ENCODE results near the gene FFAR1.

GRCh38 chr19:35309481-35310279, 38.0 kb upstream of the FFAR1 start:
- TF ChIP-seq CTCF (conservative IDR thresholded peaks at IDR 0.05 in 1 of 2, IDR thresholded peaks at IDR 0.05 in 1 of 2; ENCODE audit: low read depth in 1 of 2, low read length in 2 of 2) (no peak), EZH2 (IDR thresholded peaks at IDR 0.05; ENCODE audit: low read length, missing control alignments) (no peak)

Measured in fibroblast of lung (primary cell).